ENCODE results near the gene OPRM1.

The OPRM1 gene

GRCh38 chr6:154285826-154286225, 246.8 kb downstream of the OPRM1 start:
- no peak for DNase-seq
- Histone ChIP-seq H3K27me3 (ENCODE audit: insufficient read depth, low read length, poor library complexity) (no peaks in the 10 kb centered on the region), H4K20me1 (ENCODE audit: insufficient read depth, low read length) (no peaks in the 10 kb centered on the region), H3K9ac (ENCODE audit: low read depth, low read length) (no peak overlapping the region), H3K27ac (ENCODE audit: low read length) (no peak overlapping the region), H3K79me2 (ENCODE audit: insufficient read depth, low read length) (no peaks in the 10 kb centered on the region), H3K4me3 (ENCODE audit: low read depth in 1 of 2, low read length in 2 of 2) (no peak overlapping the region), H3K4me2 (ENCODE audit: insufficient read depth, low read length) (no peak overlapping the region), H3K36me3 (ENCODE audit: insufficient read depth, low read length) (no peaks in the 10 kb centered on the region), H2AFZ (ENCODE audit: low read depth, low read length) (no peak overlapping the region), H3K4me1 (ENCODE audit: insufficient read depth, low read length) (no peaks in the 10 kb centered on the region), H3K9me3 (ENCODE audit: insufficient read depth, low read length, severe bottlenecking) (peaks cover 4% of the 10 kb centered on the region)
- TF ChIP-seq CTCF (IDR thresholded peaks at IDR 0.05; ENCODE audit: borderline replicate concordance, extremely low read depth, low read length, poor library complexity, severe bottlenecking) (no peak), EZH2 (IDR thresholded peaks at IDR 0.05; ENCODE audit: borderline replicate concordance, low read depth, low read length, severe bottlenecking) (no peak)
- ATAC-seq (ENCODE audit: insufficient read depth, low read depth): no peak

- no peak overlapping the region for H2AFZ ChIP-seq (ENCODE audit: low read depth, low read length)
- H3K79me2 ChIP-seq (ENCODE audit: insufficient read depth, low read length): no peaks in the 10 kb centered on the region
- no peaks in the 10 kb centered on the region for H4K20me1 ChIP-seq (ENCODE audit: insufficient read depth, low read length)
- no peaks in the 10 kb centered on the region for H3K27me3 ChIP-seq (ENCODE audit: insufficient read depth, low read length, poor library complexity)
- H3K9ac ChIP-seq (ENCODE audit: low read depth, low read length): no peak overlapping the region
- DNase-seq: no peak
- ATAC-seq (ENCODE audit: insufficient read depth, low read depth): no peak
- H3K4me2 ChIP-seq (ENCODE audit: insufficient read depth, low read length): no peak overlapping the region
- H3K36me3 ChIP-seq (ENCODE audit: insufficient read depth, low read length): no peaks in the 10 kb centered on the region
- TF ChIP-seq EZH2 (IDR thresholded peaks at IDR 0.05; ENCODE audit: borderline replicate concordance, low read depth, low read length, severe bottlenecking): no peak
- no peak for TF ChIP-seq CTCF (IDR thresholded peaks at IDR 0.05; ENCODE audit: borderline replicate concordance, extremely low read depth, low read length, poor library complexity, severe bottlenecking)
- no peak overlapping the region for H3K4me3 ChIP-seq (ENCODE audit: low read depth in 1 of 2, low read length in 2 of 2)
- no peaks in the 10 kb centered on the region for H3K4me1 ChIP-seq (ENCODE audit: insufficient read depth, low read length)
- H3K9me3 ChIP-seq (ENCODE audit: insufficient read depth, low read length, severe bottlenecking): peaks cover 4% of the 10 kb centered on the region
- no peak overlapping the region for H3K27ac ChIP-seq (ENCODE audit: low read length)
These were observed 250.9 kb downstream of the OPRM1 start for GRCh38 chr6:154289818-154290508.

- H3K4me2 ChIP-seq (ENCODE audit: insufficient read depth, low read length): no peak overlapping the region
These were observed 253.0 kb downstream of the OPRM1 start for GRCh38 chr6:154292066-154292465.

More at GRCh38 chr6:154292066-154292465, 253.0 kb downstream of the OPRM1 start:
- H3K27ac ChIP-seq (ENCODE audit: low read length): no peak overlapping the region
- no peaks in the 10 kb centered on the region for H3K79me2 ChIP-seq (ENCODE audit: insufficient read depth, low read length)
- no peak for TF ChIP-seq EZH2 (IDR thresholded peaks at IDR 0.05; ENCODE audit: borderline replicate concordance, low read depth, low read length, severe bottlenecking)
- TF ChIP-seq CTCF (IDR thresholded peaks at IDR 0.05; ENCODE audit: borderline replicate concordance, extremely low read depth, low read length, poor library complexity, severe bottlenecking): no peak
- ATAC-seq (ENCODE audit: insufficient read depth, low read depth) (no peak), DNase-seq (no peak)
- no peak overlapping the region for H2AFZ ChIP-seq (ENCODE audit: low read depth, low read length)
- no peak overlapping the region for H3K9ac ChIP-seq (ENCODE audit: low read depth, low read length)
- H3K27me3 ChIP-seq (ENCODE audit: insufficient read depth, low read length, poor library complexity): no peaks in the 10 kb centered on the region
- H3K4me3 ChIP-seq (ENCODE audit: low read depth in 1 of 2, low read length in 2 of 2): no peak overlapping the region
- no peaks in the 10 kb centered on the region for H3K36me3 ChIP-seq (ENCODE audit: insufficient read depth, low read length)
- H3K9me3 ChIP-seq (ENCODE audit: insufficient read depth, low read length, severe bottlenecking): peaks cover 4% of the 10 kb centered on the region
- no peaks in the 10 kb centered on the region for H3K4me1 ChIP-seq (ENCODE audit: insufficient read depth, low read length)
- H4K20me1 ChIP-seq (ENCODE audit: insufficient read depth, low read length): no peaks in the 10 kb centered on the region
